ENCODE results near the gene MGA.

MGA gene

DNA sequence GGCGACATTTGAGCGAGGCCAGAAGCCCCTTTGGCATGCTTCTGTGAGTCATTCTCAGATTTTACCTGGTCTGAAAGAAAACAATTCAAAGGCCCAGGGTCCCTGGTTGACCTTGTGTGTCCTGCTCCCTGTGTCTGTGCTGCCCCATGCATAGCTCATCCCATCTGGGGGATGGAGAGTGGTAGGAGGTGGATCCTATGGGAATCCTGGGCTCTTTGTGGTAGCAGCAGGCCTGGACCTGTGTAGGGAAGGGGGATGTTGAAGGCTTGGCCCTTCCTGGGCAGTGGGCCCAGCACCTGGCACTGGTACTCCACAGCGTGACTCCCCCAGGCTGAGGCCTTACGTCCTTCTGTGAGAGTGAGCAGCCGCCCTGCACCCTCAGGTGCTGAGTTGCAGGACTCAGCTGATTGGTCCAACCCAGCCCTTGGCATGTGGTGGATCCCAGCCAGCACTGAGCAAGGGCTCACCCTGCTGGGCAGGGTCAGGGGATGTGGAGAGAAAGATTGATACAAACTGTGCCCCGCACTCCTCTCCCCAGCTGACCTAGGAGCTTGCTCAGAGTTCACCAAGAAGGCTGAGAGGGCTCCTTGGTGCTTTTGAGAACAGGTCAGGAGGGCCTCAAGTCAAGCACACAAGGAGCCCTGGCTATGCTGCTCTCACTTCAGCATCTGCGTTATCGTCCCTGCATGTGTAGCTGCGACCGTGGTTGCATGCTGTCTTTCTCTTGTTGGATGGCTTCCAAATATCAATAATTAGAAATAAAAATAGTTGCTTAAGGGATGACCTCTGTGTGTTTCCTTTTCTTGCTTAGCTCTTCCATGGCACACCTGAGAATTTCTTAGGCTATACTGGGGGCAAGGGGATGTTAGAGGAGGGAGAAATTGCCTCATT is 146.3 kb downstream of the MGA start:
- DNase-seq (ENCODE audit: low spot score) = no peak

DNA sequence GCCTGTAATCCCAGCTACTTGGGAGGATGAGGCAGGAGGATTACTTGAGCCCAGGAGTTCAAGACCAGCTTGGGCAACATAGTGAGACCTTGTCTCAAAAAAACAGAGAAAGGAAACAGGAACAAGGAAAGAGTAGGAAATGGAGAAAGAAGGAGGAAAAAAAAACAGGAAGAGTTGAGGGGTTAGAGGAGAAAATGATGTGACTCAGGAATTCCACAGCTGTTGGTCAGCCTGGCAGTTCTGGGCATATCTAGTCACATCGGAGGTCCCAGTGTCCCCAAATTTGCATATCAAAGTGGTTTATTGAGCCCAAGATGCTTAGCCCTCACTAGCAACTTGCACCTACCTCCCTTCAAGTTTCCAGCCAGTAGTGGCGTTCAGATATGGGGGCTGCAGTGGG is 148.9 kb downstream of the MGA start:
- DNase-seq (ENCODE audit: low spot score) = no peak

DNA sequence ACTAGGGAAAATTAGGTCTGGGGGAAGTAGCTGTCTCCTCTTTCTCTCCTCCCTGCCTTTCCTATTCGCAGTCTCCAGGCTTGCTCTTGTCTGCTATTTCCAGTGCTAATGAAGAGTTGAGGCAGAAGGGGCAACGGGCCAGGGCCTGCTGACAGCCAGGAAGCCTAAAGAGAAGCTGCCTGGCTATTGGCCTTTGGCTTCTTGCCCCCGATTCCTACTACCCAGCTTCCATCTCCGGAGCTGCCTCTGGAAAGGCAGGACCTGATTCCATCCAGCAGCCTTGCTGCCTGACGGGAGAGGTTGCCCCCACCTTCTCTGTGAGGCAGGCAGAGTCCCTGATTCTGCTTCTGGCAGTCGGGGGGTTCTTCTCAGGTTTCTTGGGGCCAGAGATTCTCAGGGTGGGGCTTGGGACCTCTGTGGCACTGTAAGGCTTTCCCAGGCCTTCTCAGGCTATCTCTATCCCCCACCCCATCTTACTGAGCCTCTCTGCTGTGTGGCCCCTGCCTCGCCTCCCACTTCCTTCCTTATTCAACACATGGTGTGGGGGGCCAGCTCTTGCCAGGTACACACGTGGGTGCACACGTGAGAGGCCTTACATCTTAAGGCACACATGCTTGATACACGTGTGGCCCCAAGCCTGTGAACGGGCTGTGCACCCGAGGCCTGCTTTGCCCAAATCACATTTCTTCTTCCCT is 149.5 kb downstream of the MGA start:
- no peak for DNase-seq (ENCODE audit: low spot score)

DNA sequence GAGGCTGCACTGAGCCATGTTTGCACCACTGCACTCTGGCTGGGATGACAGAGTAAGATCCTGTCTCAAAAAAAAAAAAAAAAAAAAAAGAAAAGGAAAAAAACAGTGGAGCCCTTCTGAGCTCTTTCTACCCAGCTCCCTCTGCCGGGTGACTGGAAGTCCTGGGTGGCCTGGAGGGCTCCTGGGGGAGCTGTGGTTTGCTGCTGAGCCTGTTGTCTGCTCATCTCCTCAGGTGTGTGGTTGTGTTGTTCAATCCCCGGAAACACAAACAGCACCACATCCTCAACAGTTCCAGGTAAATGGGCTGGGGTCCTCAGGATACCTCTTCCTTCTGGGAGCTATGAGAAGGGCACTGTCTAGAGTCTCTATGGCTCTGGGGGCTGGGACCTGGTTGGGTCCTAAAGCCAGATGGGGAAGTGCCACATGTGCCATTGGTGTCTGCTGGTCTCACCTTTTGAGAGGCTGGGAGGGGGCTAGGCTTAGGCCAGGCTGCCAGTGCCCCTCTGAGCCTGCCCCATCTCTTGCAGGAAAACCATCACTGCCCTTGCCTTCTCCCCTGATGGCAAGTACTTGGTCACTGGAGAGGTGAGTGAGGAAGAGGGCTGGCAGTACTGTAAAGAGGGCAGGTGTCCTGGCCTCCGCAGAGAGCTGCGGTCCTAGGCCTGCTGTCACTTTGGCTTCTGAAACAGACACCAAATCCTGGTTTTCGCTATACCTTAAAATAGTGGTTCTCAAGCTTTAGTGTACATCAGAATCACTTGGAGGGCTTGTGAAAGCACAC is 150.6 kb downstream of the MGA start:
- DNase-seq (ENCODE audit: low spot score) = no peak

DNA sequence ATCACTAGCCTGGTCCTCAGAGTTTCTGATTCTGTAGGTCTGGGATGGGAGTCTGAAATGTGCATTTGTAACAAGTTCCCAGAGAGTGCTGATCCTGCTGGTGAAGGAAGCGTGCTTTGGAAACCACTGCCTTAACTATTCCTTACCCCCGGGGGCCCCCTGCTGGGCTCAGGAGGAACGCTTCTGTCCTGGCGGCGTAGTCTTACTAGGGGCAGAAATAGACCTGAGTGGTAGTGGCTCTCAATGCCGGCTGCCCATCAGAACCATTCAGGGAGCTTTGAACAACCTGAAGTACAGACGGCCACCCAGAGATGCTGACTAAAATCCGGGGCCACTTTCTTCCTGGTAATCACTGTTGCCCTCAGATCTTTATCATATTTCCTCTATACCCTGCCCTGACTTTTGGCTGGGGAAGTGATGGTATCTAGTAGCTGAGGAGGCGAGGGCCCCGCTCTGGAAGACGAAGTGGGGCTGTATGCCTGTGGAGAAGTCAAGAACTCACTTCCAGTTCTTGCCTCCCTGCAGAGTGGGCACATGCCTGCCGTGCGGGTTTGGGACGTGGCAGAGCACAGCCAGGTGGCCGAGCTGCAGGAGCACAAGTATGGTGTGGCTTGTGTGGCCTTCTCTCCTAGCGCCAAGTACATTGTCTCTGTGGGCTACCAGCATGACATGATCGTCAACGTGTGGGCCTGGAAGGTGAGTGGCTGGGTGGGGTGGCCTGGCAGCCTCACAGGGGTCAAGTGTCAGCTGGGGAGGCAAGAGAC is 151.4 kb downstream of the MGA start:
- DNase-seq (ENCODE audit: low spot score) = peak; percentile 84

DNA sequence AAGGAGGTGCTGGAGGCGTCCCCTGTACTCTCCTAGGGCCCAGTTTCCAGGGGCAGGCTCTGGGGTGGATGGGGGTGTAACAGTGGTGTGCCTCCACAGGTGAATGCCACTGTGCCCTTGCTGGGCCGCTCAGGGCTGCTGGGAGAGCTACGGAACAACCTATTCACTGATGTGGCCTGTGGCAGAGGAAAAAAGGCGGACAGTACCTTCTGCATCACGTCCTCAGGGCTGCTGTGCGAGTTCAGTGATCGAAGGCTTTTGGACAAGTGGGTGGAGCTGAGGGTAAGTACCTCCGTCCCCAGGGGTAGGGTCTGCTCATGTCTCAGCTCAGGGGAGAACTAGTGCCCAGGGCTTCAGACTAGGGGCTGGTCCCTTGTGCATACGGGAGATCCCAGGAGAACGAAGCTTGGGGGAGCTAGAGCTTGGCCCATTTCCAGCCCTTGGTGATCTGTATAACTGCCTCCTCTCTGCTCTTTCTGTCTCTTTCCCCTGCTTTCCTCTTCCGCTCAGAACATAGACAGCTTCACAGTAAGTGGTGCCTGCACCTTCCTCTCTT is 152.7 kb downstream of the MGA start:
- DNase-seq (ENCODE audit: low spot score) = no peak

DNA sequence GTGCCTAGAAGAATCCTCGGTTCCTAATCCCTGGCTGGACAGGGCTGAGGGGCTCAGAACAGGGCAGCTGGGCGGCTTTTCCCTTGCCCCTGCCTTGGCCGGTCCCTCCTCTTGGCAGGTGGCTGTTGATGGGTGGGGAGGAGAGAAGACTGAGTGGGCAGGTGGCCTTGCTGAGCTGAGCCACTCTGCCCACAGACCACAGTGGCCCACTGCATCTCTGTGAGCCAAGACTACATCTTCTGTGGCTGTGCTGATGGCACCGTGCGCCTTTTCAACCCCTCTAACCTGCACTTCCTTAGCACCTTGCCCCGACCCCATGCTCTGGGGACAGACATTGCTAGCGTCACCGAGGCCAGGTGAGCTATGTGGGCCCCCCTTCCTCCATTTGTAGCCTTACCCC is 153.2 kb downstream of the MGA start:
- no peak for DNase-seq (ENCODE audit: low spot score)

DNA sequence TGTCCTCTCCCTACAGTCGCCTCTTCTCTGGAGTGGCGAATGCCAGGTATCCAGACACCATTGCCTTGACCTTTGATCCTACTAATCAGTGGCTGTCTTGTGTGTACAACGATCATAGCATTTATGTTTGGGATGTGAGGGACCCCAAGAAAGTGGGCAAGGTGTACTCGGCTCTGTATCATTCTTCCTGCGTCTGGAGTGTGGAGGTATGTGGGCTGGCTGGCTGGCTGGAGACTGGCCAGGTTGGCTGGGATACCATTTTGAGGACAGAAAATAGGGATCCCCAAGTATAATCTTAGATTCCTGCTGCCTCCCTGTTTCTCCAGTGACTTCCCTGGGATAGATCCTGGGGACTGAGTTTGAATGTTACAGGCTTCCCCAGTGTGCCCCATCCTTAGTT is 154.3 kb downstream of the MGA start:
- DNase-seq (ENCODE audit: low spot score) = no peak

DNA sequence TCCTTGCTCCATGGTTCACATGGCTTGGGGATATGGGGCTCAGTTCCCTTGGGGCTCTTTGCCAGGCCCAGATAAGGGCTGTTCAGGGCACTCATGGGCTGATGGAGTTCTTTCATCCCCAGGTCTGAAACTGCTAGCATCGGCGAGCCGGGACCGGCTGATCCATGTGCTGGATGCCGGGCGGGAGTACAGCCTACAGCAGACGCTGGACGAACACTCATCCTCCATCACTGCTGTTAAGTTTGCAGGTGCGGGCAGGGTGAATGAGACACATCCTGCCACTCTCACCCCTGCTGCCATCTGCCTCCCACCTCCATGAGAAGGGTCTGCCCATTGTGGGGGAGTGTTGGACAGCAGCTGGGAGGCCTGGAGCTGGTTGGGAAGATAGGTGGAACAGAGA is 156.6 kb downstream of the MGA start:
- no peak for DNase-seq (ENCODE audit: low spot score)

DNA sequence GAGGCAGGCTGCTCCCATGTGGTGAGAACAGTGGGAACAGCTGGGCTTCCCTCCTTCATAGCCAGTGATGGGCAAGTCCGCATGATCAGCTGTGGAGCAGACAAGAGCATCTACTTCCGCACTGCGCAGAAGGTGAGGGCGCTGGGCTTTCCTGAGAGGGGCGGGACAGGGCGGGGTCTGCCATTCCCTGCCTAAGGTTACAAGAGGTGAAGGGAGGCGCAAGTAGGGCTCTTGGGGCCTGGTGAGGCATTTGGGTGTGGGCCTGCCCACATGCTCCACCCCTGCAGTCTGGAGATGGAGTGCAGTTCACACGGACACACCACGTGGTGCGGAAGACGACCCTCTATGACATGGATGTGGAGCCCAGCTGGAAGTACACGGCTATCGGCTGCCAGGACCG is 157.1 kb downstream of the MGA start:
- DNase-seq (ENCODE audit: low spot score) = no peak

DNA sequence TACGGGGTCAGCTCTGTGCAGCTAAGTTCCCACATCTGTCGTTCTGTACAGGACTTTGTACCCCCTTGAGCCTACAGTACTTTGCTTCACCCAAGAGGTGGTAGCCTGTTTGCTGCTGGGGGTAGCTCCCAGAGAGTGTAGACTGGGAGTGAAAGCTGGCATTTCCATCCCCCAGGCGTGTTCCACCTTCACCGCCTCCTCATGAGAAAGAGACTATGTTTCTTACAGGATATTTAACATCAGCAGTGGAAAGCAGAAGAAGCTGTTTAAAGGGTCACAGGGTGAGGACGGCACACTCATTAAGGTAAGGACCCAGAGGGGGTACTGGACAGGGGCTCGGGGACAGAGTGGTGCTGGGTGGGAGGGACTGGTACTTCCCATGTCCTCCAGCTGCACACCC is 157.6 kb downstream of the MGA start:
- DNase-seq (ENCODE audit: low spot score) = no peak

DNA sequence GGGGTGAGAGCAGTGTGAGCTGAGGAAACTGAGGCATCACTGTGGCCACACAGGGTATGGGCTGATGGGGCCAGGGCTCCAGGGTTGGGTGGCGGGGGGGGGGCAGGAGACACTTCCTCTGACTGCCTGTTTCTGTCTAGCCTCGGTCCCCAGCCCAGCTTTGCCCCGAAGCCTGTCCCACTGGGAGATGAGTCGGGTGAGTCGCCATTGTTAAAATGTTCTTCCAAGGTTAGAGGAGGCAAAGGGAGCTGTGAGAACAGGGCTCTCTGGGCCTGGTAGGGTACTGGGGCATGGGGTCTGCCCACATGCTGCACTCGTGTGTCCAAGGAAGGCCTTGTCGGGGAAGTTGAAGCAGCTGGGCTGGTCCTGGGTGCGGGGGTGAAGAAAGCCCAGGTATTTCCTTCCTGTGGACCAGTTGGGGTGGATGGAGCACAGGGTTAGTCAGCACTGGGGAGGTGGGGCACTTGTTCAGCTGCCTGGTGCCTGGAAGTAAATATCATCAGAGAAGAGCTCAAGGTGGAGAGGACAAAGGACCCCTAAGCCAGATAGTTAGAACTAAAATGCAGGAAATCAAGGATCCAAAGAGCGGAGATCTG is 159.3 kb downstream of the MGA start:
- DNase-seq (ENCODE audit: low spot score) = no peak

DNA sequence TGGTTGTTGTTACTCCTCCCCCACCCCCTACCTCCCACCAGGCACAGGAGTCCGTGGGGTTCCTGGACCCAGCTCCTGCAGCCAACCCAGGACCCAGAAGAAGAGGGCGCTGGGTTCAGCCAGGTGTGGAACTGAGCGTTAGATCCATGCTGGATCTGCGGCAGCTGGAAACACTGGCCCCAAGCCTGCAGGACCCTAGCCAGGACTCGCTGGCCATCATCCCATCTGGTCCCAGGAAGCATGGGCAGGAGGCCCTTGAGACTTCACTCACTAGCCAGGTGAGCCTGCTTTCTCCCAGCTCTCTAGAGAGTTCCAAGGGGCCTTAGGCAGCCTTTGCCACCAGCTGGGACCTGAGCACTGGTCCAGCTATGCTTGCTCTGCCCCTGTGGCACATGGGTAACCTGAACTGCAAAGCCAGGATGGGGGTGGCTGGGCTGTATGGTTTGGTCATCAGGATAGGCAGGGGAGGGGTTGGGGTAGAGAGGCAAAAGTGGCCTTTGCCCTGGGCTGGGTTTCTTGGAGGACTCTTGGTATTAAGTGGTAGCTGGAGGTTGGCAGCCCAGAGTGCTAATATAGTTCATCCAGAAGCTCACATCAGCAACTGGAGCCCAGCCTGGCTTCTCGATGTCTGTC is 160.7 kb downstream of the MGA start:
- no peak for DNase-seq (ENCODE audit: low spot score)

DNA sequence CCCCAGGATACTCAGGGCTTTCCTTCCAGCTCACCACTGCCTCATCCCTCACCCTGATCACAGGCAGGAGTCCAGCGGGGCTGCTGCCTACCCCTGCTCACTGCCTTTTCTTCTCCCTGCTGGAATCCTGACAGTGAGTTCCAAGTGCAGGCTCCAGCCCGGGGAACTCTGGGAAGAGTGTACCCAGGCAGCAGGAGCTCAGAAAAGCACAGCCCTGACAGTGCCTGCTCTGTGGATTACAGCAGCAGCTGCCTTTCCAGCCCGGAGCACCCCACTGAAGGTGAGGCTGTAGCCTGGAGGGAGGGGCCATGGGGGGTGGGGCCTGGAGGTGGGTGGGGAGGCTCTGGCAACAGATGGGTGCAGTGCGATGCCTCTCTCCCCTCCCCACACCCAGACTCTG is 161.6 kb downstream of the MGA start:
- DNase-seq (ENCODE audit: low spot score) = no peak

DNA sequence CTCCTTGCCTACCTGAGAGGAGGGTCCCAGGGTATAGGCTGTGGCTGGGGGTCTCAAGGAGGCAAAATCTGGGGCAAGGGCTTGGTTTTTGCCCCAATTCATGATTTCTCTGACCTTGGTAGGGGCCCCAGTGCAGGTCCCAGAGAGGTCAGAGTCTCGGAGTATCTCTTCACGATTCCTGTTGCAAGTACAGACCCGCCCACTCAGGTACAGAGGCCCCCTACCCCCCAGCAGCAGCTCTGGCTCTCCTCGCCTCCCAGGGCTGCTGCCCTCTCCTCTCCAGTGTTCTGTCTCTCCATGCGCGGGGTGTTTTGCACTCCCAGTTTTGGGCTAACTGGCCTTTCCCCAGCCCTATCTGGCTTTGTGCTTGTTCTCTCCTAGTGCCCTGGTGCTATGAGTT is 162.3 kb downstream of the MGA start:
- no peak for DNase-seq (ENCODE audit: low spot score)
